Measurements from ENCODE around the gene TMEM18. TPM values are rescaled to one million over a fixed set of nuclear protein-coding genes. Genes with fewer than 3 reads are reported as not detected.
A peak's percentile ranks its signal among the peaks of the same experiment; 100 is the strongest.

Gene TMEM18
- total RNA-seq (2014; rRNA removed; shearing (Covaris generic)), result 18.8 and 23.9 TPM in 2 replicates

DNA sequence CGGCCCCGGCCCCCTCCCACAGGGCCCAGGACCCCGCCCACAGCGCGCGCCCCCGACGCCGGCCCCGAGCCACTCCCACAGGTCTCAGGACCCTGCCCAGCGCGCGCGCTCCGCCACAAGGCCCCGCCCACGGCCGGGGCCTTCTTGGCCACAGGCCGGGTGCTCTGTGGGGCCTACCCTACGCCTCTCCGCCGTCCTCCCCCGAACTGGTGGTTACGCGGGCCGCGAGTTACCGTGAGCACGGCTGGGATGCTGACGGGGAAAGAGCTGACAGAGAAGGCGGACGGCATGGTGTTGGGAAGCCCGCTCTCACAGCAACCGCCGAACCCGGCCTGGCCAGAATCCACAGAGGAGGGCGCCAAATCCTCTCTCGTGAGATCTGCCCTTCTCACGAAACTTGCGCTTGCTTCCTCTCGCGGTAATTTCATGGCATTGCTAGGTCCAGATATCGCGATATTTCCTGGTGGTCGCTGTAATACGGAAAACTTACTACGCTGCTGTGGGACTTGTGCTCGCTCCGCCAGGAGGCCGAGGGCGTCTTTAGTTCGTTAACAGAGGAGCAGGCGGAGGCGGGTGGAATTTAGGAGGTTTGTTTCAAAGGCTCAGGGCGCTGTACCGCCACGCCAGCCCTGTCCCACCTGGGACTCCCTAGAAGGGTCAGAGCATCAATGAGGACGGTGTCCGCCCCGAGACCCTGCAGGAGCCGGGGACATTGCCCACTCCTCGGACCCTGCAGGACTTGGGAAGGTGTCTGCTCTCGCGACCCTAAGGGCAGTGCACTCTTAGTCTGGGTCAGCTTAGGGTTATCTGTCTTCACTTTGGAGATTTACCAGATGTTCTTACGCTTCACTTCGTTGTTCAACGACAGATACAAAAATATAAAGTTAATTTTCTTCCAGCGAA is at the start of gene TMEM18:
TMEM18 (minus strand) TSS at position 351 of the 903 bp plus-strand sequence; CDS start at position 290, 61 bp downstream.
- DNase-seq, result peak; percentile 90
- no peaks in the 10 kb centered on the region for H3K27me3 ChIP-seq (ENCODE audit: control insufficient read depth, insufficient read depth, low read length)
- H3K4me3 ChIP-seq (ENCODE audit: insufficient read depth, low read depth, low read length), result peak within 1 kb of the TSS; percentile 93
- no peaks in the 10 kb centered on the region; the same call in none of the 2 replicates for H3K36me3 ChIP-seq (replicated peaks; ENCODE audit: control insufficient read depth, insufficient read depth, low read length)

DNA sequence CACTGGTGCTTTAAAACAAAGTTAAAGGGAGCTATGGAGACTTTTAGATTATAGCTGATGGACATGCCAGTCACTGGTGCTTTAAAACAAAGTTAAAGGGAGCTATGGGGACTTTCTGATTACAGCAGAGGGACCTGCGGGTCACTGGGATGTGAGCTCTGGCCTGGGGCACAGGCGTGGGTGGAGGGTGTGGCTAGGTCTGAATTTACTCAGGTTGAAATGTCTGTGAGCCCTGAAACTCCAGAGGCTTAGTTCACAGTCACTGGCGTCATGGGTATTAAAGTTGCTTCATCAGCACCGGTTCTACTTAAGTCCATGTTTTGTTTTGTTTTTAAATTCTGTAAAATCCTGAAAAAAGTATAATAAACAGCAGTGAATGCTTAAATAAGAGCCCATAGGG is 49.0 kb upstream of the TMEM18 start:
- H3K27me3 ChIP-seq (ENCODE audit: control insufficient read depth, insufficient read depth, low read length), result no peaks in the 10 kb centered on the region
- H3K4me3 ChIP-seq (ENCODE audit: insufficient read depth, low read depth, low read length), result no peak overlapping the region
- no peaks in the 10 kb centered on the region for H3K36me3 ChIP-seq (replicated peaks; ENCODE audit: control insufficient read depth, insufficient read depth, low read length)
- no peak for DNase-seq

- H3K36me3 ChIP-seq (replicated peaks; ENCODE audit: control insufficient read depth, insufficient read depth, low read length), result no peaks in the 10 kb centered on the region
- H3K4me3 ChIP-seq (ENCODE audit: insufficient read depth, low read depth, low read length), result no peak overlapping the region
- no peak for DNase-seq
- H3K27me3 ChIP-seq (ENCODE audit: control insufficient read depth, insufficient read depth, low read length), result no peaks in the 10 kb centered on the region
Observed at GRCh38 chr2:725468-725867, 48.3 kb upstream of the TMEM18 start.

DNA sequence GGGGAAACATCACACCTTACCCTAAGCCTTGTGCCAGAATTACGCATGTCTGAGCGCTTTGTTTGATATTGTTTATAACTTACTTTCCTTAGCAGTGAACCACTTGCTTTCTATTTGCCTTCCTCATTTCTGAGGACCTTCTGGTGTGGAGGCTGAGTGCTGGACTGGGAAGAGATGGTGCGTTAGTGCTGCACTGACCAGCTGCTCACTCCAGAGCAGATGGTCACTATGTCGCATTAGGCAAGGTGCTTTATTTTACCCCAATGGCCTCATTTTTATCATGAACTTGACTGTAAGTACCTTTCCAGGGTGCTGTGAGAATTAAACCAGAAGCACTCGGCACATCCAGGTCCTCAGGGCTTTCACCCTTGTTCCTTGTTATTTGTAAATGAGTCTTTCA is 46.6 kb upstream of the TMEM18 start:
- no peak for DNase-seq
- Histone ChIP-seq H3K27me3 (ENCODE audit: control insufficient read depth, insufficient read depth, low read length) (no peaks in the 10 kb centered on the region), H3K4me3 (ENCODE audit: insufficient read depth, low read depth, low read length) (no peak overlapping the region), H3K36me3 (replicated peaks; ENCODE audit: control insufficient read depth, insufficient read depth, low read length) (no peaks in the 10 kb centered on the region)

GRCh38 chr2:720842-721241 is 43.6 kb upstream of the TMEM18 start:
- no peak overlapping the region for H3K4me3 ChIP-seq (ENCODE audit: insufficient read depth, low read depth, low read length)
- H3K27me3 ChIP-seq (ENCODE audit: control insufficient read depth, insufficient read depth, low read length), result no peaks in the 10 kb centered on the region
- no peak for DNase-seq
- no peaks in the 10 kb centered on the region for H3K36me3 ChIP-seq (replicated peaks; ENCODE audit: control insufficient read depth, insufficient read depth, low read length)

- Histone ChIP-seq H3K36me3 (replicated peaks; ENCODE audit: control insufficient read depth, insufficient read depth, low read length) (no peaks in the 10 kb centered on the region), H3K27me3 (ENCODE audit: control insufficient read depth, insufficient read depth, low read length) (no peaks in the 10 kb centered on the region), H3K4me3 (ENCODE audit: insufficient read depth, low read depth, low read length) (no peak overlapping the region)
- DNase-seq, result no peak
Observed at GRCh38 chr2:719734-720133, 42.5 kb upstream of the TMEM18 start.

- Histone ChIP-seq H3K36me3 (replicated peaks; ENCODE audit: control insufficient read depth, insufficient read depth, low read length) (no peaks in the 10 kb centered on the region), H3K27me3 (ENCODE audit: control insufficient read depth, insufficient read depth, low read length) (no peaks in the 10 kb centered on the region), H3K4me3 (ENCODE audit: insufficient read depth, low read depth, low read length) (no peak overlapping the region)
- DNase-seq, result no peak
Observed at GRCh38 chr2:719191-719590, 42.0 kb upstream of the TMEM18 start.

DNA sequence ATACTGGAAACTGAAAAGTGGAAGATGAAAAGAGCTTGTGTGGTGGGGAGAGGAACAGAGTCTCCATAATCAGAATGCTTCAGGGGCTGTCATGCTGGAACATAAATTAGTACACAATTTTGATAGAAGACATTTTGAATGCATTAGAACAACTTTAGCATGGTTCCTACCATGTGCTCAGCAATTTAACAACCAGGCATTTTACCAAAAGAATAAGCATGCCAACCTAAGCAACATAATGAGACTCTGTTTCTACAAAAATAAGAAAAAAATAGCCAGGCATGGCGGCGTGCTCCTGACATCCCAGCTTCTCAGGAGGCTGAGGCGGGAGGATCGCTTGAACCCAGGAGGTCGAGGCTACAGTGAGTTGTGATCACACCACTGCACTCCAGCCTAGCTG is 40.5 kb upstream of the TMEM18 start:
- no peak overlapping the region for H3K4me3 ChIP-seq (ENCODE audit: insufficient read depth, low read depth, low read length)
- DNase-seq, result no peak
- H3K27me3 ChIP-seq (ENCODE audit: control insufficient read depth, insufficient read depth, low read length), result no peaks in the 10 kb centered on the region
- H3K36me3 ChIP-seq (replicated peaks; ENCODE audit: control insufficient read depth, insufficient read depth, low read length), result no peaks in the 10 kb centered on the region

DNA sequence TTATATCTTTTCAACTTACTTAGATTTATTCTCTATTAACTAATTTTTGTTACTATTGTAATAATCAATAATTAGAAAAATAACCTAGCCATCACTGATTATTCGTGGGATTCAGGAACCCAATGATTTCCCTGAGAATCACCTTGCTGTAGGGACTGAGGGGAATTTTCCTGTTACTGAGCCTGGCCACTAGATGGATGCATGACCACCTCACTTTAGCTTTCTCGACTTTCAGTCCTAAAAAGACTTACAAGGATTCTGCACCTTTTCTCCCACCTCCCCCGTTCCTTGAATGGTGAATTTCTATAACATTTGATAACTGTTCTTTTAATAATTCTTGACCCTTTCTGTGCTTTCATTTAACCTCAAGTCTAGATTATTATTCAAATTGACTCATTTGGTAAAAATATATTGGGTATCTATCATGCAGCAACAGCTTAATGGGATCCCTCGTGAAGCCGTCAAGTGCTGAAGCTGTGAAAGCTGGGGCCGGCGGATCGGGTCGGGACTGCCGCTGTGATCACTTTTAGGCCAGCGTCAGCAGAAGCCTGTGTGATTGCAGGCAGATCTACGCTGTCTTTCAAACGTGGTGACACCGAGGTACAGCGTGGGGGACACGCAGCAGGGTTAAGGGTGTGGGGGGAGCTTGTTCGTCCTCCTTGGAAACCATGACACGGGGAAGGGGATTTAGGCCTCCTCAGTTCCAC is 38.8 kb upstream of the TMEM18 start:
- DNase-seq, result peak; percentile 76

DNA sequence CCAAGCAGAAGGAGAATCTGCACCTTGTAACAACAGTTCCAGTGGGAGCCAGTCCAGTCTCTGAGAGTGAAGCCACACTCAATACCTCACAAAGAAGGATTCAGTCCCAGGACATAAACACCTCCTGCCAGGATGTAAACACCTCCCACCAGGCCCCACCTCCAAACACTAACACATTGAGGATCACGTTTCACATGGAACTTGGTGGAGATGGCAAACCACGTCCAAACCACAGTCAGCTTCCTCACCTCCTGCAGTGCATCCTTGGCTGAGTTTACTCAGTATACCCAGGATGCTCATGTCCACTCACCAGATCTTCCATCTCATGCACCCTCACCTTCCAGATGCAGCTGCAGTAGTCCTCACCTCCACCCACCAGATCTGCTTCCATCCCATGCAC is 37.8 kb upstream of the TMEM18 start:
- Histone ChIP-seq H3K27me3 (ENCODE audit: control insufficient read depth, insufficient read depth, low read length) (no peaks in the 10 kb centered on the region), H3K4me3 (ENCODE audit: insufficient read depth, low read depth, low read length) (no peak overlapping the region), H3K36me3 (replicated peaks; ENCODE audit: control insufficient read depth, insufficient read depth, low read length) (no peaks in the 10 kb centered on the region)
- DNase-seq, result no peak

More for the DNA sequence above, 38.8 kb upstream of the TMEM18 start:
- Histone ChIP-seq H3K36me3 (replicated peaks; ENCODE audit: control insufficient read depth, insufficient read depth, low read length) (no peaks in the 10 kb centered on the region), H3K27me3 (ENCODE audit: control insufficient read depth, insufficient read depth, low read length) (no peaks in the 10 kb centered on the region), H3K4me3 (ENCODE audit: insufficient read depth, low read depth, low read length) (no peak overlapping the region)

GRCh38 chr2:714005-714741 is 37.0 kb upstream of the TMEM18 start:
- H3K36me3 ChIP-seq (replicated peaks; ENCODE audit: control insufficient read depth, insufficient read depth, low read length), result no peaks in the 10 kb centered on the region
- H3K4me3 ChIP-seq (ENCODE audit: insufficient read depth, low read depth, low read length), result no peak overlapping the region
- H3K27me3 ChIP-seq (ENCODE audit: control insufficient read depth, insufficient read depth, low read length), result no peaks in the 10 kb centered on the region
- DNase-seq, result peak; percentile 75

DNA sequence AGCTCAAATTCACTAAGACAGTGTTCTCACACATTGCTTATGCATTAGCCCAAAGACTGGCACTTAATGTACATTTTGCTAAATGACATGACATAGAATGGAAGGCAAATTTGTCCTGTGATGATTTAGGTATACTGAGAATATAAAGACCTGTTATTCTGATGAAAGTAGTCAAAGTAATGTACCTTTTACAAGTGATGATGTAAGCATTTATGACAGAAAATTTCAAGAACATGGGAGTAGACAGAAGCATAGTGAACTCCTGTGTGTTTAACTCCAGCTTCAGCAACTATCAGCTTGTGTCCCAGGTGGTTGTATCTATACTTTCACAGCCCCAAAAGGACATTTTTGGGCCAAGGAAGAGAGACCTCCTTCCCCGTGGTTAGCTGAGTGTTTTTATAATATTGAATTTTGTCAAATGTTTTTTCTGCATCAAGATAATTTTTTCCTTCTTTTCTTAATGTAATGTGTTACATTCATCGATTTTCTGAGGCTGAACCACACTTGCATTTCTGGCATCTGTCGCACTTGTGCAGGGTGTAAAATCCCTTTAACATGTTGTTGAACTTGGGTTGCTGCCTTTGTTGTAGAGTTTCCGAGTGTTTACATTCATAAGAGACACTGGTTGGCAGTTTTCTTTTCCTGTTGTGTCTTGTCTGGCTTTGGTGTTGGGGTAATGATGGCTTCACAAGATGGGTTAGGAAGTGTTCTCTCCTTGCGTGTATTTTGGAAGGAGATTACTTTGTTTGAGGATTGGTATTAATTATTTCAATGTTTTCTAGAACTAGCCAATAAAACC is 33.9 kb upstream of the TMEM18 start:
- no peaks in the 10 kb centered on the region for H3K36me3 ChIP-seq (replicated peaks; ENCODE audit: control insufficient read depth, insufficient read depth, low read length)
- H3K4me3 ChIP-seq (ENCODE audit: insufficient read depth, low read depth, low read length), result no peak overlapping the region
- H3K27me3 ChIP-seq (ENCODE audit: control insufficient read depth, insufficient read depth, low read length), result no peaks in the 10 kb centered on the region; the same call in 1 of the 2 replicates
- DNase-seq, result no peak

GRCh38 chr2:709138-709765 is 32.0 kb upstream of the TMEM18 start:
- H3K36me3 ChIP-seq (replicated peaks; ENCODE audit: control insufficient read depth, insufficient read depth, low read length), result no peaks in the 10 kb centered on the region
- no peaks in the 10 kb centered on the region; the same call in 1 of the 2 replicates for H3K27me3 ChIP-seq (ENCODE audit: control insufficient read depth, insufficient read depth, low read length)
- H3K4me3 ChIP-seq (ENCODE audit: insufficient read depth, low read depth, low read length), result no peak overlapping the region
- DNase-seq, result peak; percentile 65
